ENCODE data around the gene CD72.
"Not testable (repeated sequence)": the region's sequence is repeated elsewhere in the genome, so short reads cannot be mapped to it uniquely, and the experiment has no call there.

Gene CD72

GRCh38 chr9:35616681-35617459 lies 1.3 kb downstream of the CD72 start:
- DNase-seq (ENCODE audit: low read depth), result peak; percentile 62

GRCh38 chr9:35615981-35616680 lies 2.1 kb downstream of the CD72 start:
- DNase-seq (ENCODE audit: low read depth), result no peak

- DNase-seq (ENCODE audit: low read depth), result no peak
Observed at GRCh38 chr9:35612843-35613242, 5.4 kb downstream of the CD72 start.

- not testable (repeated sequence) for DNase-seq (ENCODE audit: low read depth)
Observed at GRCh38 chr9:35612066-35612465, 6.1 kb downstream of the CD72 start.

- DNase-seq (ENCODE audit: low read depth), result peak; percentile 33
Observed at GRCh38 chr9:35611230-35611797, 6.9 kb downstream of the CD72 start.

- no peak for DNase-seq (ENCODE audit: low read depth)
Observed at GRCh38 chr9:35609820-35610163, 8.4 kb downstream of the CD72 start.

- no peak for DNase-seq (ENCODE audit: low read depth)
Observed at GRCh38 chr9:35609001-35609819, 9.0 kb downstream of the CD72 start.

- DNase-seq (ENCODE audit: low read depth), result no peak
Observed at GRCh38 chr9:35608221-35608620, 10.0 kb downstream of the CD72 start.

GRCh38 chr9:35606726-35607125 lies 11.5 kb downstream of the CD72 start:
- no peak for DNase-seq (ENCODE audit: low read depth)

GRCh38 chr9:35606138-35606504 lies 12.1 kb downstream of the CD72 start:
- no peak for DNase-seq (ENCODE audit: low read depth)

- DNase-seq (ENCODE audit: low read depth), result no peak
Observed at GRCh38 chr9:35605351-35606137, 12.7 kb downstream of the CD72 start.

GRCh38 chr9:35604578-35605350 lies 13.4 kb downstream of the CD72 start, which contains the start of gene TESK1:
TESK1 (plus strand) TSS chr9:35605262; CDS start chr9:35605620, 358 bp downstream.
- peak; percentile 80 for DNase-seq (ENCODE audit: low read depth)

- DNase-seq (ENCODE audit: low read depth), result peak; percentile 99
Observed at GRCh38 chr9:35603986-35604577, 14.1 kb downstream of the CD72 start.

- no peak for DNase-seq (ENCODE audit: low read depth)
Observed at GRCh38 chr9:35603506-35603985, 14.7 kb downstream of the CD72 start.

GRCh38 chr9:35599763-35600604 lies 18.2 kb downstream of the CD72 start:
- no peak for DNase-seq (ENCODE audit: low read depth)

- no peak for DNase-seq (ENCODE audit: low read depth)
Observed at GRCh38 chr9:35598866-35599590, 19.2 kb downstream of the CD72 start.

GRCh38 chr9:35596907-35597306 lies 21.3 kb downstream of the CD72 start:
- DNase-seq (ENCODE audit: low read depth), result not testable (repeated sequence)

- DNase-seq (ENCODE audit: low read depth), result no peak
Observed at GRCh38 chr9:35594471-35594870, 23.7 kb downstream of the CD72 start.

GRCh38 chr9:35593581-35593980 lies 24.6 kb downstream of the CD72 start:
- no peak for DNase-seq (ENCODE audit: low read depth)
